Cardiac fibroblast (primary cell): Measurements from ENCODE around the gene RFNG.
"Not testable (repeated sequence)": the region's sequence is repeated elsewhere in the genome, so short reads cannot be mapped to it uniquely, and the experiment has no call there.

Source experiments
- DNase-seq, 2 donors: peaks; one replicate each; pipeline versions ENCODE4 v3.0.0 to v3.0.0-alpha.2; 2010; ENCODE audit warnings: low read depth in 2 of 2
- H3K4me3 ChIP-seq, 2 donors: replicated peaks in 1 of 2; 1 replicate in 1 of 2; 2 replicates in 1 of 2; pipeline ENCODE4 v1.5.1; 2011; ENCODE audit warnings: low read depth in 2 of 2, low read length in 2 of 2, mild to moderate bottlenecking in 2 of 2, moderate library complexity in 1 of 2
- CTCF ChIP-seq: IDR thresholded peaks from one replicate; pipeline ENCODE4 v1.5.1; 2011; ENCODE audit warnings: low read depth, mild to moderate bottlenecking, low read length, inconsistent platforms

The RFNG gene

GRCh38 chr17:82045936-82046484, 5.6 kb downstream of the RFNG start:
- H3K4me3 ChIP-seq, result no peak overlapping the region
- no peak for DNase-seq
- no peak for TF ChIP-seq CTCF

- DNase-seq, result no peak
- no peak for TF ChIP-seq CTCF
- H3K4me3 ChIP-seq, result no peak overlapping the region
Observed at GRCh38 chr17:82043507-82043906, 8.1 kb downstream of the RFNG start.

- no peak for TF ChIP-seq CTCF
- H3K4me3 ChIP-seq, result no peak overlapping the region
Observed at GRCh38 chr17:82042649-82043048, 9.0 kb downstream of the RFNG start.

GRCh38 chr17:82041144-82041814, 10.3 kb downstream of the RFNG start:
- no peak for TF ChIP-seq CTCF
- H3K4me3 ChIP-seq, result no peak overlapping the region
- peak in 1 of 2 donors; percentile 34 for DNase-seq

More at GRCh38 chr17:82042649-82043048, 9.0 kb downstream of the RFNG start:
- no peak for DNase-seq

GRCh38 chr17:82039695-82040299, 11.8 kb downstream of the RFNG start:
- H3K4me3 ChIP-seq, result no peak overlapping the region
- no peak for DNase-seq
- TF ChIP-seq CTCF, result no peak

- H3K4me3 ChIP-seq, DNase-seq: not testable (repeated sequence)
Observed at GRCh38 chr17:82038796-82039409, 12.7 kb downstream of the RFNG start.

- TF ChIP-seq CTCF, result no peak
- no peak for DNase-seq
- peak overlapping the region; percentile 17 to 65 for H3K4me3 ChIP-seq
Observed at GRCh38 chr17:82037889-82038195, 13.8 kb downstream of the RFNG start.
